GM12875 (cell line): ENCODE measurements around the gene LRIT1.

Source experiments
- H3K4me3 ChIP-seq: one replicate; pipeline ENCODE4 v1.5.1; 2011; ENCODE audit warnings: low read depth, low read length, control low read depth
- TF ChIP-seq, protein P1 (sequence below): IDR thresholded peaks from 2 replicates; pipeline ENCODE4 v1.5.1; 2011; ENCODE audit warnings: low read depth, mild to moderate bottlenecking, control low read depth, inconsistent platforms, low read length, moderate library complexity, borderline replicate concordance; ENCODE audit not compliant: insufficient read depth

LRIT1 gene

DNA sequence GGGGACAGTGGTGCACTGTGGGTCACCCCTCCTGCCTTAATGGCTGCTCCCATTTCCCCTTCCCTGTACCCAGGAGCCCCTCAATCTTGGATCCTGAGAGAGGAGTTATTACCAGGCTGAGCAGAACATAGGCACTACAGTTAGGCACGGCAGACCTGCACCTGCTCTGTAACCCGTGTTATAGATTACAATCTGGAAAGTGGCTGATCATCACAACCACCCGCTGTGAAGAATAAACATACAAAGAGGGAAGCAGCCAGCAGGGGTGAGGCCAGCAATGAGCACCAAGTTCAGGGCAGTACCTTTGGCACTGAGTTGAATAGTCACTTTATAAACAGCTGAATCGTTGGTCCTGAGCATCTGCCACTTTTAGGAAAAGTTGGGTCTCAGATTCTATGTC lies 45.3 kb downstream of the LRIT1 start:
- H3K4me3 ChIP-seq: no peak overlapping the region
- TF ChIP-seq, protein P1, sequence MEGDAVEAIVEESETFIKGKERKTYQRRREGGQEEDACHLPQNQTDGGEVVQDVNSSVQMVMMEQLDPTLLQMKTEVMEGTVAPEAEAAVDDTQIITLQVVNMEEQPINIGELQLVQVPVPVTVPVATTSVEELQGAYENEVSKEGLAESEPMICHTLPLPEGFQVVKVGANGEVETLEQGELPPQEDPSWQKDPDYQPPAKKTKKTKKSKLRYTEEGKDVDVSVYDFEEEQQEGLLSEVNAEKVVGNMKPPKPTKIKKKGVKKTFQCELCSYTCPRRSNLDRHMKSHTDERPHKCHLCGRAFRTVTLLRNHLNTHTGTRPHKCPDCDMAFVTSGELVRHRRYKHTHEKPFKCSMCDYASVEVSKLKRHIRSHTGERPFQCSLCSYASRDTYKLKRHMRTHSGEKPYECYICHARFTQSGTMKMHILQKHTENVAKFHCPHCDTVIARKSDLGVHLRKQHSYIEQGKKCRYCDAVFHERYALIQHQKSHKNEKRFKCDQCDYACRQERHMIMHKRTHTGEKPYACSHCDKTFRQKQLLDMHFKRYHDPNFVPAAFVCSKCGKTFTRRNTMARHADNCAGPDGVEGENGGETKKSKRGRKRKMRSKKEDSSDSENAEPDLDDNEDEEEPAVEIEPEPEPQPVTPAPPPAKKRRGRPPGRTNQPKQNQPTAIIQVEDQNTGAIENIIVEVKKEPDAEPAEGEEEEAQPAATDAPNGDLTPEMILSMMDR: no peak

DNA sequence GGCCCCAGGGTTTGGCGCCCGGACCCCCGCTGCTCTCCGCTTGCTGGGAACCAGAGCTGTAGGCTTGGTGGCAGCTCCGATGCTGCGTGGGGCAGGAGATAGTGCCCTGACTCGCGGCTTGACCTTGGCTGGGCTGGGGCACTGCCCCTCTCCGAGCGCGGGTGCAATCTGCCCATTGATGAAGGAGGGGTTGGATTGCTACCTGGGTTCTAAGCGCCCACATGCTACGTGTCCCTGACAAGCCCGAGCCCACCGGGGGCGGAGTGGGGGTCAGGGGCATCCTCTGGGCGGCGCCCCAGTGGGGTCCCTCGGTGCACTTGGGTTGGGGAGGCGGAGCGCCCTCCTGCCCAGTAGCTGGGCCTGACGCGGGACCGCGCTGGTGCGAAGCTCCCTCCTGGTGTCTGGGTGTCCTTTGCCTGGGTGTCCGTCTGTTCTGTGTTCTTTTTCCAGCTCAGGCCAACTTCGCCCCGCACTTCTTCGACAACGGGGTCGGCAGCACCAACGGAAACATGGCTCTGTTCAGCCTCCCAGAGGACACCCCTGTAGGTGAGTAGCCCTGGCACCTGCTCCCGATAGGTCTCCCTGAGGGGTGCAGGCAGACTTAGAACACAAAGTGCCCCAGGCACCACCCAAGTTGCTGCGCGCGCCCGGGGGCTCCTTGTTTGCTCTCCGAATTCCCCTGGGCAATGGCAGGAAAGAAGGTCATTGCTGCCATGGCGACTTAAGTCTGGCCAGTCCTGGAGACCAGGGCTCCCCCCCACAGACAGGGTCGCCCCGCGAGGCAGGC lies 46.1 kb downstream of the LRIT1 start:
- H3K4me3 ChIP-seq: no peak overlapping the region

DNA sequence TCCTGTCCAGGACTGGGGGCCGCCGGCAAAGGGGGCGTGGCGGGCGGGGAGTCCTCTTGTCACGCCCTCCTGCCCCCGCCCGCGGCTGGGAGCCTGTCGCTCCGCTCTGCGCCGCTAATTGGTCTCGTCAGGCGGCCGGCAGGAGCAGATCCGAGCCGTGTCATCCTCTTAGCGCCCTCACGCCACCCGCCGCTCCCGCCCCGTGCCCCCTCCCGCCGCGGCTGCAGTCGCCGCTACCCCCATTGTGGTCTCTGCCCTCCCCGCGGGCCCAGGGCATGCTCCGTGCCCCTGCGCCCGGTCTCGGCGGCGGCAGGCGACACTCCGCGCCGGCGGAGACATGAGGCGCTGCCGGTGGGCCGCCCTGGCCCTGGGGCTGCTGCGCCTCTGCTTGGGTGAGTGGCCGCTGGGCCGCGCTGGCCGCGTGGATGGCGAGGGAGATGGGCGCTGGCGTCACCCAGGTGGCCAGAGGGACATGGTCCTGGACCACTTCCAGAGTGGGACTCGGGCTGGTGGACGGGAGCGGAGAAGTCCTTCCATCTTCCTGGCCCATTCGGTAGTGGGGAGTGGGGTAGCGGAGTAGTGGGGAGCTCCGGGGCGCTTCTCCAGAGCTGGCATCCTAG lies 46.8 kb downstream of the LRIT1 start, which contains the start of gene CDHR1:
CDHR1 (plus strand) TSS at position 114 of the 620 bp plus-strand sequence; CDS start at position 338, 224 bp downstream.
- TF ChIP-seq, protein P1: no peak
- peak within 1 kb of the TSS; percentile 19 for H3K4me3 ChIP-seq

More for the DNA sequence above, 46.1 kb downstream of the LRIT1 start:
- TF ChIP-seq, protein P1: no peak

DNA sequence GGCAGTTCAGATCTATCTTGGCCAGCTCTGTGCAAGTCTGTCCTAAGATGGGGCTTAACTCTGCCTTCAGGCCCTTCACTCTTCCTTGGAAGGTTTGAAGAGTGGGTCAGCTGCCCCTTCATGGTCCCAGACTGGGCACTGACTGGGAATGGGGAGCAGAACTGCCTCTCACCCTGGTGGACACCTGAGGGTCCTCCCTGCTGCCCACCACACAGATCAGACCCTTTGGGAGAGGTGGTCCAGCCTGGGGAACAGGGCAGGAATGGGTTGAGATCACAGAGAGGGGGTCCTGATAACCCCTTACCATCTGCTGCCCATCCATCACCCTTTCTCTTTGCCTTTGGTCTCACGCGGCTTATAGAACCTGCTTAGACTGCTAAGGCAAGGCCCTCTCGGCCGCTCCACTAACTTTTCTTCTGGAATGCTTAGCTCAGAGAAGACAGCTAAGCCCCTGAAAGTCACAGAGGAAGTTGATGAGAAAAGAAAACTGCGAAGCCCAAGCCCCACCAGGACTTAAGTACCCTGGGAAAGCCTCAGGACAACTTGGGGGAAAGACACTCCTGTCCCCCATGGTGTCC lies 47.4 kb downstream of the LRIT1 start:
- TF ChIP-seq, protein P1: no peak
- peak overlapping the region; percentile 19 for H3K4me3 ChIP-seq

DNA sequence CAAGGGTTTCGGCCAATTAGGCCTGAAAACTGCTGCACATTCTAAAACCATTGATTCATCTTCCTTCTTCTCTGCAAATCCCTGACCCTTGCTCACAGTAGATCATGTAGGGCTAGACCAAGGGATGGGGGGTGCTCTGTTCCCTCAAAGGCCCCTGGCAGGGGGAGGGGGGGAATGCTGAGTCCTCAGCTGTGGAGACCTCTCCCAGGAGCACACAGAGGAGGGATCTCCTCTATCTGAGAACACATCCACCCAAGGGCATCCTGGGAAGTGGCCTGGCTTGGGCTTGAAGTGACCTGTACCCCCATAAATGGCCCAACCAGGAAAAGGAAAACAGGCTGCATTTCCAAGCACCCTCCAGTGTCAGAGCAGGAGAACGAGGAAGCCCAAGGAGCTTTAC lies 48.0 kb downstream of the LRIT1 start:
- TF ChIP-seq, protein P1: no peak
- H3K4me3 ChIP-seq: no peak overlapping the region

DNA sequence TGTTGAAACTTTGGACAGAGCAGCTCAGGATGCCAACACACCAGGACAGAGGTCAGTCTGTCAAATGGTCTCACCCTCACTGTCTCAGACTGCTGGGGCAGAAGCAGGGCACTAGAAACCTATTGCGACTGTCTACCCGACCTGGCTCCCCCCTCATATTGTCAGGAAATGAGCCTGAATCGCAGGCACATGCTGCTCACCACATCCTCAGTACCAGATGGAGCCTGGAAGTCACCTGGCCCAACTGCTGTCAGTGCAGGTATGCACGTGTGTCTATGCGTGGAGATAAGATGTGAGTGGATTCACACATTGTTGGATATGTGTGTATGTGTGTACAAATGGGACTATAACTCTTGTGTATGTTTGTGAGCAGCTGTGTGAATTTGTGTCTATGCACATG lies 50.2 kb downstream of the LRIT1 start:
- no peak overlapping the region for H3K4me3 ChIP-seq
- TF ChIP-seq, protein P1: no peak

DNA sequence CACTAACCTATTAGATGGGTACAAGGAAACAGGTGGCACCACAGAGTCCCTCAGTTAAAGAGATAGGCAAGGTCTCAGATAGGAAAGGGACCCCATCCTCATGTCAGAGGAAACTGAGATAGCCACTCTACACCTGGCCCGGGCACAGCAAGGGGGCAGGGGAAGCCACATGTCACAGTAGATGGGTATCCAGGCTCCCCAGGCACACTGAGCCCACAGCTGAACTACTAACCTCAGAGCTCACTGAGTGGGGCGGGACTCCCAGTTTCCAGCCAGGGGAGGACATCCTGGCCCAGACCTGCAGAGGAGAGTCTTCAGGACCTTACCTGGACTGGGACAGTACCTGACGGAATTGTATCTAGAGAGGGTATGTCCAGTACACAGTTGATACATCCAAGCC lies 50.7 kb downstream of the LRIT1 start:
- no peak overlapping the region for H3K4me3 ChIP-seq
- TF ChIP-seq, protein P1: no peak
